Liver (tissue), 9 donors: ENCODE results near the gene FMR1. TPM values are rescaled to one million over a fixed set of nuclear protein-coding genes. Genes with fewer than 3 reads are reported as not detected.

Experiments
- DNase-seq: peaks from one replicate; pipeline ENCODE4 v3.0.0-alpha.2; 2017; ENCODE audit warnings: low spot score
- H3K27ac ChIP-seq, 2 donors: one replicate each; pipeline ENCODE4 v1.7.0; 2013; ENCODE audit warnings: inconsistent platforms in 2 of 2, low read length in 2 of 2, control low read depth in 1 of 2, low read depth in 1 of 2, mild to moderate bottlenecking in 1 of 2
- H3K27me3 ChIP-seq, 4 donors: one replicate each; pipeline versions ENCODE4 v1.6.1 to v1.7.0; 2013; ENCODE audit warnings: low read length in 3 of 4, inconsistent platforms in 1 of 4, mild to moderate bottlenecking in 1 of 4, moderate library complexity in 1 of 4; ENCODE audit not compliant: control insufficient read depth in 4 of 4, insufficient read depth in 4 of 4
- H3K36me3 ChIP-seq, 4 donors: one replicate each; pipeline versions ENCODE4 v1.6.1 to v1.7.0; 2013; ENCODE audit warnings: low read length in 3 of 4, mild to moderate bottlenecking in 3 of 4, low read depth in 1 of 4, moderate library complexity in 1 of 4; ENCODE audit not compliant: control insufficient read depth in 4 of 4, insufficient read depth in 3 of 4
- H3K4me1 ChIP-seq, 4 donors: one replicate each; pipeline versions ENCODE4 v1.6.1 to v1.7.0; 2013; ENCODE audit warnings: low read length in 3 of 4, mild to moderate bottlenecking in 3 of 4, moderate library complexity in 1 of 4; ENCODE audit not compliant: control insufficient read depth in 4 of 4, insufficient read depth in 4 of 4
- H3K4me3 ChIP-seq, 3 donors: one replicate each; pipeline versions ENCODE4 v1.6.1 to v1.7.0; 2013; ENCODE audit warnings: low read length in 3 of 3, control low read depth in 1 of 3, low read depth in 1 of 3, mild to moderate bottlenecking in 1 of 3
- H3K9ac ChIP-seq, 2 donors: one replicate each; pipeline ENCODE4 v1.7.0; 2013; ENCODE audit warnings: low read length in 2 of 2, mild to moderate bottlenecking in 2 of 2, moderate library complexity in 2 of 2, control low read depth in 1 of 2, low read depth in 1 of 2
- H3K9me3 ChIP-seq, 4 donors: one replicate each; pipeline versions ENCODE4 v1.6.1 to v1.7.0; 2013; ENCODE audit warnings: low read length in 3 of 4; ENCODE audit not compliant: control insufficient read depth in 4 of 4
- ATF3 ChIP-seq: IDR thresholded peaks from 2 replicates; pipeline ENCODE4 v1.6.1; 2016; ENCODE audit warnings: antibody characterized with exemption
- CTCF ChIP-seq: fragments of 150-350 bp; IDR thresholded peaks from 2 replicates; pipeline ENCODE4 v1.5.1; 2017; ENCODE audit warnings: improper control_type of control experiment, low read depth, low read length; ENCODE audit not compliant: missing input control
- EGR1 ChIP-seq, 2 donors: IDR thresholded peaks; 2 replicates each; pipeline ENCODE4 v1.6.1; 2016 to 2018; ENCODE audit warnings: antibody characterized with exemption in 2 of 2, low read depth in 2 of 2
- FOXA1 ChIP-seq: IDR thresholded peaks from 2 replicates; pipeline ENCODE4 v1.6.1; 2016; ENCODE audit warnings: antibody characterized with exemption
- FOXA2 ChIP-seq: IDR thresholded peaks from 2 replicates; pipeline ENCODE4 v1.6.1; 2016; ENCODE audit warnings: antibody characterized with exemption
- GABPA ChIP-seq, 2 donors: IDR thresholded peaks in 1 of 2; conservative IDR thresholded peaks in 1 of 2; 2 replicates each; pipeline ENCODE4 v1.6.1; 2016; ENCODE audit warnings: antibody characterized with exemption in 2 of 2, mild to moderate bottlenecking in 1 of 2, moderate library complexity in 1 of 2
- HNF4A ChIP-seq, 2 donors: conservative IDR thresholded peaks; 2 replicates each; pipeline ENCODE4 v1.6.1; 2016; ENCODE audit warnings: antibody characterized with exemption in 2 of 2, mild to moderate bottlenecking in 2 of 2
- HNF4G ChIP-seq: IDR thresholded peaks from 2 replicates; pipeline ENCODE4 v1.6.1; 2016; ENCODE audit warnings: antibody characterized with exemption
- JUND ChIP-seq, 2 donors: IDR thresholded peaks; 2 replicates each; pipeline ENCODE4 v1.6.1; 2016; ENCODE audit warnings: antibody characterized with exemption in 2 of 2
- MAX ChIP-seq: IDR thresholded peaks from 2 replicates; pipeline ENCODE4 v1.6.1; 2016; ENCODE audit warnings: antibody characterized with exemption
- NR2F2 ChIP-seq: IDR thresholded peaks from 2 replicates; pipeline ENCODE4 v1.6.1; 2016; ENCODE audit warnings: antibody characterized with exemption
- RAD21 ChIP-seq, 2 donors: IDR thresholded peaks; 2 replicates each; pipeline ENCODE4 v1.6.1; 2016; ENCODE audit warnings: antibody characterized with exemption in 2 of 2, mild to moderate bottlenecking in 2 of 2
- REST ChIP-seq: IDR thresholded peaks from 2 replicates; pipeline ENCODE4 v1.6.1; 2016; ENCODE audit warnings: antibody characterized with exemption, mild to moderate bottlenecking
- RXRA ChIP-seq, 2 donors: IDR thresholded peaks; 2 replicates each; pipeline ENCODE4 v1.6.1; 2017 to 2018; ENCODE audit warnings: antibody characterized with exemption in 2 of 2, mild to moderate bottlenecking in 1 of 2
- SP1 ChIP-seq: IDR thresholded peaks from 2 replicates; pipeline ENCODE4 v1.6.1; 2018; ENCODE audit warnings: antibody characterized with exemption, mild to moderate bottlenecking
- TAF1 ChIP-seq: conservative IDR thresholded peaks from 2 replicates; pipeline ENCODE4 v1.6.1; 2016; ENCODE audit warnings: antibody characterized with exemption, mild to moderate bottlenecking
- YY1 ChIP-seq: IDR thresholded peaks from 2 replicates; pipeline ENCODE4 v1.6.1; 2016; ENCODE audit warnings: antibody characterized with exemption, mild to moderate bottlenecking
- ZBTB33 ChIP-seq: IDR thresholded peaks from 2 replicates; pipeline ENCODE4 v1.6.1; 2016; ENCODE audit warnings: antibody characterized with exemption
- WGBS: extraction: QIAGEN DNeasy Blood & Tissue Kit; methylation state at CpG from one replicate; pipeline ENCODE4 v1.1.7; 2013; 5-methylcytosine and 5-hydroxymethylcytosine counted together
- polyA plus RNA-seq, 2 donors: library from polyadenylated mRNA; stranded (reverse) in 1 of 2; unstranded in 1 of 2; fragments of 200-250 nt in 1 of 2; fragments of >200 nt in 1 of 2; fragmentation: Nextera tagmentation in 1 of 2; extraction: Ambion mirVana in 1 of 2; gene quantifications; one replicate each; pipeline versions ENCODE4 v1.2.1 to v1.2.3, GENCODE V29; 2013 to 2015
- total RNA-seq, 2 donors: library from RNA; depleted of rRNA; stranded (reverse); fragments of >200 nt; gene quantifications; one replicate each; pipeline ENCODE4 v1.2.3, GENCODE V29; 2014
- donor health status: healthy.
- donor health status: healthy.
- donor health status: healthy.
- donor health status: healthy.
- donor health status: healthy.

FMR1 gene
- total and polyA plus RNA-seq, 4 donors = 10.9 to 29.4 (median 16.8) TPM

GRCh38 chrX:147948531-147948930, 36.8 kb downstream of the FMR1 start:
- no peak for TF ChIP-seq FOXA1
- no peak for TF ChIP-seq FOXA2
- TF ChIP-seq REST = no peak
- TF ChIP-seq HNF4A (conservative IDR thresholded peaks at IDR 0.05) = no peak
- TF ChIP-seq RXRA (IDR thresholded peaks at IDR 0.05) = no peak
- no peak for TF ChIP-seq ATF3
- no peak for TF ChIP-seq RAD21 (IDR thresholded peaks at IDR 0.05)
- TF ChIP-seq JUND (IDR thresholded peaks at IDR 0.05) = no peak
- no peak for TF ChIP-seq NR2F2
- TF ChIP-seq MAX = no peak
- TF ChIP-seq HNF4G = no peak
- TF ChIP-seq TAF1 = no peak
- Histone ChIP-seq H3K4me1 (peaks cover 0 to 5% (median 2%) of the 10 kb centered on the region in 4 donors), H3K27ac (no peak overlapping the region), H3K9me3 (no peaks in the 10 kb centered on the region), H3K36me3 (peaks cover 2 to 10% (median 3%) of the 10 kb centered on the region in 4 donors), H3K4me3 (no peak overlapping the region), H3K9ac (peak overlapping the region in 1 of 2 donors; percentile 13), H3K27me3 (no peaks in the 10 kb centered on the region)
- WGBS = 94% methylated on average over 7 of the region's 7 CpGs
- DNase-seq = no peak

- Histone ChIP-seq H3K4me3 (no peak overlapping the region), H3K4me1 (peaks cover 0 to 5% (median 2%) of the 10 kb centered on the region in 4 donors), H3K9ac (no peak overlapping the region), H3K27me3 (no peaks in the 10 kb centered on the region), H3K27ac (no peak overlapping the region), H3K36me3 (peaks cover 0 to 4% (median 1%) of the 10 kb centered on the region in 4 donors), H3K9me3 (no peaks in the 10 kb centered on the region)
- 23% methylated on average over 1 of the region's 1 CpG for WGBS
- TF ChIP-seq RXRA (IDR thresholded peaks at IDR 0.05) (peak; percentile 56 to 59), RAD21 (IDR thresholded peaks at IDR 0.05) (no peak), GABPA (IDR thresholded peaks at IDR 0.05 in 1 of 2, conservative IDR thresholded peaks at IDR 0.05 in 1 of 2) (no peak), FOXA2 (no peak), HNF4G (no peak), ZBTB33 (peak; percentile 45), YY1 (peak; percentile 16), EGR1 (IDR thresholded peaks at IDR 0.05; ENCODE audit: low read depth in 2 of 2) (no peak), HNF4A (conservative IDR thresholded peaks at IDR 0.05) (peak; percentile 53 to 56), FOXA1 (no peak), NR2F2 (no peak), SP1 (peak; percentile 34), REST (no peak), MAX (no peak), ATF3 (peak; percentile 81), JUND (IDR thresholded peaks at IDR 0.05) (peak; percentile 33 to 49), TAF1 (no peak), CTCF (no peak)
- no peak for DNase-seq
Observed at GRCh38 chrX:147950352-147950751, 38.6 kb downstream of the FMR1 start.
